ENCODE results near the gene CSNK2A2.

Gene CSNK2A2

GRCh38 chr16:58123896-58124600 lies 73.9 kb downstream of the CSNK2A2 start:
- Histone ChIP-seq H3K79me2 (ENCODE audit: insufficient read depth, low read length) (peaks cover 93% of the 10 kb centered on the region), H2AFZ (ENCODE audit: low read depth, low read length, severe bottlenecking) (no peak overlapping the region), H3K9ac (ENCODE audit: low read length) (no peak overlapping the region), H3K27ac (ENCODE audit: low read depth, low read length) (no peak overlapping the region), H4K20me1 (ENCODE audit: low read depth, low read length) (peaks cover 37% of the 10 kb centered on the region), H3K27me3 (ENCODE audit: low read length) (no peaks in the 10 kb centered on the region), H3K9me2 (replicated peaks; ENCODE audit: insufficient read depth, low read length) (no peaks in the 10 kb centered on the region), H3K4me2 (ENCODE audit: low read depth, low read length, poor library complexity, severe bottlenecking) (no peak overlapping the region), H3F3A (ENCODE audit: insufficient read depth) (0 out of 2 replicates have a peak, but pooled peaks cover 7% of the 10 kb centered on the region), H3K36me3 (ENCODE audit: low read length) (no peaks in the 10 kb centered on the region), H3K4me3 (ENCODE audit: insufficient read depth, low read length, poor library complexity, severe bottlenecking) (no peak overlapping the region), H3K9me3 (ENCODE audit: insufficient read depth, low read length) (no peaks in the 10 kb centered on the region)
- TF ChIP-seq CTCF (IDR thresholded peaks at IDR 0.05; ENCODE audit: insufficient read depth, low read length, poor library complexity, severe bottlenecking): no peak
- TF ChIP-seq EZH2phosphoT487 (conservative IDR thresholded peaks at IDR 0.05; ENCODE audit: low read length): no peak

- Histone ChIP-seq H2AFZ (ENCODE audit: low read depth, low read length, severe bottlenecking) (no peak overlapping the region), H3K4me3 (ENCODE audit: insufficient read depth, low read length, poor library complexity, severe bottlenecking) (no peak overlapping the region), H3K9ac (ENCODE audit: low read length) (no peak overlapping the region), H3K9me2 (replicated peaks; ENCODE audit: insufficient read depth, low read length) (no peaks in the 10 kb centered on the region), H3K79me2 (ENCODE audit: insufficient read depth, low read length) (peaks cover 89% of the 10 kb centered on the region), H3K36me3 (ENCODE audit: low read length) (peaks cover 7% of the 10 kb centered on the region; the same call in 1 of the 2 replicates), H3F3A (ENCODE audit: insufficient read depth) (no peaks in the 10 kb centered on the region), H3K27me3 (ENCODE audit: low read length) (no peaks in the 10 kb centered on the region), H4K20me1 (ENCODE audit: low read depth, low read length) (peaks cover 29% of the 10 kb centered on the region), H3K27ac (ENCODE audit: low read depth, low read length) (no peak overlapping the region), H3K9me3 (ENCODE audit: insufficient read depth, low read length) (no peaks in the 10 kb centered on the region), H3K4me2 (ENCODE audit: low read depth, low read length, poor library complexity, severe bottlenecking) (no peak overlapping the region)
- TF ChIP-seq CTCF (IDR thresholded peaks at IDR 0.05; ENCODE audit: insufficient read depth, low read length, poor library complexity, severe bottlenecking): no peak
Observed at GRCh38 chr16:58121132-58121531, 76.8 kb downstream of the CSNK2A2 start.

GRCh38 chr16:58120234-58120633 lies 77.7 kb downstream of the CSNK2A2 start:
- Histone ChIP-seq H3K27me3 (ENCODE audit: low read length) (no peaks in the 10 kb centered on the region), H3K9ac (ENCODE audit: low read length) (no peak overlapping the region), H2AFZ (ENCODE audit: low read depth, low read length, severe bottlenecking) (no peak overlapping the region), H3K36me3 (ENCODE audit: low read length) (peaks cover 16% of the 10 kb centered on the region), H3F3A (ENCODE audit: insufficient read depth) (no peaks in the 10 kb centered on the region), H3K4me3 (ENCODE audit: insufficient read depth, low read length, poor library complexity, severe bottlenecking) (no peak overlapping the region), H3K9me2 (replicated peaks; ENCODE audit: insufficient read depth, low read length) (no peaks in the 10 kb centered on the region), H3K79me2 (ENCODE audit: insufficient read depth, low read length) (peaks cover 80% of the 10 kb centered on the region), H3K27ac (ENCODE audit: low read depth, low read length) (no peak overlapping the region), H3K9me3 (ENCODE audit: insufficient read depth, low read length) (no peaks in the 10 kb centered on the region), H3K4me2 (ENCODE audit: low read depth, low read length, poor library complexity, severe bottlenecking) (no peak overlapping the region), H4K20me1 (ENCODE audit: low read depth, low read length) (peaks cover 29% of the 10 kb centered on the region)
- TF ChIP-seq EZH2phosphoT487 (conservative IDR thresholded peaks at IDR 0.05; ENCODE audit: low read length) (no peak), CTCF (IDR thresholded peaks at IDR 0.05; ENCODE audit: insufficient read depth, low read length, poor library complexity, severe bottlenecking) (no peak)
